Measurements from ENCODE around the gene ZFPL1. TPM values are rescaled to one million over a fixed set of nuclear protein-coding genes. Genes with fewer than 3 reads are reported as not detected.
"Not testable (repeated sequence)": the region's sequence is repeated elsewhere in the genome, so short reads cannot be mapped to it uniquely, and the experiment has no call there.

Gene ZFPL1
- polyA plus RNA-seq, 1 donor = 24.1 TPM

GRCh38 chr11:65115361-65116082 is 31.5 kb downstream of the ZFPL1 start:
- no peak for DNase-seq

- no peak for DNase-seq
Observed at GRCh38 chr11:65116370-65117205, 32.6 kb downstream of the ZFPL1 start.

- peak; percentile 99 for DNase-seq
Observed at GRCh38 chr11:65117206-65118096, 33.4 kb downstream of the ZFPL1 start, which contains the start of gene ZNHIT2. TSS of gene ZNHIT2 (minus strand) at chr11:65117701. CDS start at chr11:65117653, 48 bp downstream.

- no peak for DNase-seq
Observed at GRCh38 chr11:65118097-65118837, 34.2 kb downstream of the ZFPL1 start.

- not testable (repeated sequence) for DNase-seq
Observed at GRCh38 chr11:65118891-65119669, 35.1 kb downstream of the ZFPL1 start.

GRCh38 chr11:65119670-65119995 is 35.6 kb downstream of the ZFPL1 start:
- no peak for DNase-seq

- no peak for DNase-seq
Observed at GRCh38 chr11:65120831-65121230, 36.8 kb downstream of the ZFPL1 start.

GRCh38 chr11:65121447-65121864 is 37.4 kb downstream of the ZFPL1 start:
- no peak for DNase-seq

GRCh38 chr11:65121865-65122696 is 38.1 kb downstream of the ZFPL1 start, which contains the start of the genes FAU and MRPL49:
TSS of gene FAU (minus strand) at chr11:65122134. CDS start at chr11:65121813, 321 bp downstream.
TSS of gene MRPL49 (plus strand) at chr11:65122321. CDS start at chr11:65122347, 26 bp downstream.
- peak; percentile 97 for DNase-seq

- no peak for DNase-seq
Observed at GRCh38 chr11:65124480-65125196, 40.6 kb downstream of the ZFPL1 start.

GRCh38 chr11:65125197-65126056 is 41.4 kb downstream of the ZFPL1 start:
- no peak for DNase-seq

- DNase-seq = no peak
Observed at GRCh38 chr11:65126624-65127274, 42.7 kb downstream of the ZFPL1 start.

GRCh38 chr11:65127473-65128181 is 43.6 kb downstream of the ZFPL1 start:
- no peak for DNase-seq

- DNase-seq = no peak
Observed at GRCh38 chr11:65128182-65129145, 44.4 kb downstream of the ZFPL1 start.

- DNase-seq = no peak
Observed at GRCh38 chr11:65129649-65130441, 45.8 kb downstream of the ZFPL1 start.
